Suprapubic skin (tissue), 4 donors: ENCODE results near the gene PIGZ. TPM values are rescaled to one million over a fixed set of nuclear protein-coding genes. Genes with fewer than 3 reads are reported as not detected.

Experiments
- DNase-seq, 2 donors: peaks; one replicate each; pipeline ENCODE4 v3.0.0-alpha.2; 2019; ENCODE audit warnings: low spot score in 2 of 2
- H3K27ac ChIP-seq: fragments of 200-600 bp; sonication (generic); one replicate; pipeline ENCODE4 v1.5.1; 2019
- H3K27me3 ChIP-seq: fragments of 200-600 bp; sonication (generic); one replicate; pipeline ENCODE4 v1.5.1; 2019
- H3K36me3 ChIP-seq: fragments of 200-600 bp; sonication (generic); one replicate; pipeline ENCODE4 v1.5.1; 2019
- H3K4me1 ChIP-seq: fragments of 200-600 bp; sonication (generic); one replicate; pipeline ENCODE4 v1.5.1; 2019
- H3K4me3 ChIP-seq: fragments of 200-600 bp; sonication (generic); one replicate; pipeline ENCODE4 v1.5.1; 2019; ENCODE audit warnings: mild to moderate bottlenecking
- H3K9me3 ChIP-seq: fragments of 200-600 bp; sonication (generic); one replicate; pipeline ENCODE4 v1.5.1; 2019
- CTCF ChIP-seq, 2 donors: fragments of 200-600 bp in 1 of 2; fragments of 450-650 bp in 1 of 2; sonication (generic) in 1 of 2; IDR thresholded peaks; one replicate each; pipeline ENCODE4 v1.5.1; 2016 to 2019; ENCODE audit warnings: antibody characterized with exemption in 2 of 2, mild to moderate bottlenecking in 1 of 2, moderate library complexity in 1 of 2
- EP300 ChIP-seq: sonication (generic); formaldehyde crosslinking; IDR thresholded peaks from one replicate; pipeline ENCODE4 v1.6.1; 2017; ENCODE audit warnings: antibody characterized with exemption
- POLR2A ChIP-seq, 2 donors: fragments of 450-650 bp; IDR thresholded peaks; one replicate each; pipeline ENCODE4 v1.6.1; 2017; ENCODE audit warnings: antibody characterized with exemption in 2 of 2, mild to moderate bottlenecking in 2 of 2, moderate library complexity in 2 of 2
- POLR2AphosphoS5 ChIP-seq, 3 donors: sonication (generic); formaldehyde crosslinking; IDR thresholded peaks; one replicate each; pipeline ENCODE4 v1.6.1; 2017; ENCODE audit warnings: antibody characterized with exemption in 3 of 3
- WGBS: methylation state at CpG from one replicate; pipeline ENCODE4 v1.1.5; 2018; 5-methylcytosine and 5-hydroxymethylcytosine counted together
- total RNA-seq, 4 donors: library from RNA; depleted of rRNA; stranded (reverse); fragments of >200 nt; gene quantifications; one replicate each; pipeline ENCODE4 v1.1.0, GENCODE V29; 2016

PIGZ gene
- total RNA-seq, 4 donors from 2014 or later = 11.0 to 17.4 (median 13.3) TPM

GRCh38 chr3:196942915-196943277 is 25.7 kb downstream of the PIGZ start:
- no peak for TF ChIP-seq POLR2A (IDR thresholded peaks at IDR 0.05)
- TF ChIP-seq POLR2AphosphoS5 (IDR thresholded peaks at IDR 0.05) = no peak
- TF ChIP-seq CTCF (IDR thresholded peaks at IDR 0.05) = no peak
- no peak for TF ChIP-seq EP300
- Histone ChIP-seq H3K36me3 (peaks cover 28% of the 10 kb centered on the region), H3K27me3 (no peaks in the 10 kb centered on the region), H3K9me3 (no peaks in the 10 kb centered on the region), H3K4me1 (peaks cover 30% of the 10 kb centered on the region), H3K4me3 (peak overlapping the region; percentile 84), H3K27ac (peak overlapping the region; percentile 98)
- peak in 1 of 2 donors; percentile 80 for DNase-seq
- WGBS = 0% methylated on average over 6 of the region's 25 CpGs

GRCh38 chr3:196942226-196942914 is 26.3 kb downstream of the PIGZ start, which contains the start of gene NCBP2:
NCBP2 (minus strand) TSS chr3:196942528; CDS start chr3:196942503, 25 bp downstream.
- Histone ChIP-seq H3K36me3 (peaks cover 30% of the 10 kb centered on the region), H3K4me1 (peaks cover 30% of the 10 kb centered on the region), H3K27me3 (no peaks in the 10 kb centered on the region), H3K4me3 (peak within 1 kb of the TSS; percentile 84), H3K27ac (peak within 1 kb of the TSS; percentile 98), H3K9me3 (no peaks in the 10 kb centered on the region)
- TF ChIP-seq POLR2A (IDR thresholded peaks at IDR 0.05) (peak in 1 of 2 donors; percentile 78), POLR2AphosphoS5 (IDR thresholded peaks at IDR 0.05) (peak; percentile 80 to 99 (median 92)), CTCF (IDR thresholded peaks at IDR 0.05) (peak; percentile 30 to 76), EP300 (no peak)
- peak; percentile 99 to 100 for DNase-seq
- under 1% methylated on average over 35 of the region's 77 CpGs for WGBS

GRCh38 chr3:196941729-196942225 is 26.9 kb downstream of the PIGZ start:
- DNase-seq = peak in 1 of 2 donors; percentile 83
- TF ChIP-seq POLR2A (IDR thresholded peaks at IDR 0.05) = no peak
- TF ChIP-seq CTCF (IDR thresholded peaks at IDR 0.05) = no peak
- TF ChIP-seq POLR2AphosphoS5 (IDR thresholded peaks at IDR 0.05) = no peak
- no peak for TF ChIP-seq EP300
- Histone ChIP-seq H3K36me3 (peaks cover 30% of the 10 kb centered on the region), H3K27ac (peak overlapping the region; percentile 98), H3K4me3 (peak overlapping the region; percentile 84), H3K4me1 (peaks cover 30% of the 10 kb centered on the region), H3K9me3 (no peaks in the 10 kb centered on the region), H3K27me3 (no peaks in the 10 kb centered on the region)
- WGBS = 0% methylated on average over 24 of the region's 31 CpGs

DNA sequence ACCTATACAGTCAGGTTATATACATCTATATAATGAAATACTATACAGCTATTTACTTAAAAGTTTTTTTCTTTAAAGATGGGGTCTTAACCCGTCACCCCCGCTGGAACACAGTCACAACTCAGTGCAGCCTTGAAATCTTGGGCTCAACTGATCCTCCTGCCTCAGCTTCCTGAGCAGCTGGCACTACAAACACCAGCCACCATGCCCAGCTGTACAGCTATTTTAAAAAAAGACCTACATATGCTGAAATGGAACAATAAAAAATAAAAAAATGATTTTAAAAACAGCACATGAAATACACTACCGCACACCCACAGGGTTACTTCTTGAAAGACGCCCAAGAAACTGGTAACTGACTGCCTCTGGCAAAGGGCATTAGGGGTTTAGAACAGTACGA is 30.1 kb downstream of the PIGZ start:
- WGBS = 88% methylated on average over 5 of the region's 5 CpGs
- DNase-seq = no peak

More for the DNA sequence above, 30.1 kb downstream of the PIGZ start:
- no peak overlapping the region for H3K4me3 ChIP-seq
- H3K4me1 ChIP-seq = peaks cover 20% of the 10 kb centered on the region
- H3K27me3 ChIP-seq = no peaks in the 10 kb centered on the region
- no peak for TF ChIP-seq EP300
- TF ChIP-seq CTCF (IDR thresholded peaks at IDR 0.05) = no peak
- no peak for TF ChIP-seq POLR2A (IDR thresholded peaks at IDR 0.05)
- no peak for TF ChIP-seq POLR2AphosphoS5 (IDR thresholded peaks at IDR 0.05)
- no peak overlapping the region for H3K27ac ChIP-seq
- peaks cover 55% of the 10 kb centered on the region for H3K36me3 ChIP-seq
- no peaks in the 10 kb centered on the region for H3K9me3 ChIP-seq
